Measurements from ENCODE around the gene GALNT18. TPM values are rescaled to one million over a fixed set of nuclear protein-coding genes. Genes with fewer than 3 reads are reported as not detected.
A peak's percentile ranks its signal among the peaks of the same experiment; 100 is the strongest.

Gene GALNT18
- polyA plus RNA-seq, 1 donor from 2014 or later, result 7.6 TPM

GRCh38 chr11:11454671-11455223, 167.1 kb downstream of the GALNT18 start:
- no peaks in the 10 kb centered on the region for H3K36me3 ChIP-seq (ENCODE audit: insufficient read depth, low read length)
- no peak overlapping the region for H3K9ac ChIP-seq (ENCODE audit: low read length)
- H3K9me3 ChIP-seq (ENCODE audit: low read length), result no peaks in the 10 kb centered on the region
- no peaks in the 10 kb centered on the region for H4K20me1 ChIP-seq (ENCODE audit: insufficient read depth)
- peak overlapping the region; percentile 13 for H3K4me3 ChIP-seq (ENCODE audit: low read length)
- H3K9me2 ChIP-seq (ENCODE audit: insufficient read depth, low read length), result no peaks in the 10 kb centered on the region
- TF ChIP-seq EZH2 (IDR thresholded peaks at IDR 0.05; ENCODE audit: borderline replicate concordance, insufficient read depth, low read length, poor library complexity, severe bottlenecking) (no peak), SMC3 (conservative IDR thresholded peaks at IDR 0.05; ENCODE audit: poor library complexity) (no peak), TAF1 (IDR thresholded peaks at IDR 0.05; ENCODE audit: low read depth) (no peak), POLR2AphosphoS5 (IDR thresholded peaks at IDR 0.05) (no peak), EP300 (conservative IDR thresholded peaks at IDR 0.05; ENCODE audit: poor library complexity, severe bottlenecking) (no peak), MXI1 (conservative IDR thresholded peaks at IDR 0.05; ENCODE audit: poor library complexity, severe bottlenecking) (no peak), RAD21 (conservative IDR thresholded peaks at IDR 0.05) (no peak)
- TF ChIP-seq, protein P1, sequence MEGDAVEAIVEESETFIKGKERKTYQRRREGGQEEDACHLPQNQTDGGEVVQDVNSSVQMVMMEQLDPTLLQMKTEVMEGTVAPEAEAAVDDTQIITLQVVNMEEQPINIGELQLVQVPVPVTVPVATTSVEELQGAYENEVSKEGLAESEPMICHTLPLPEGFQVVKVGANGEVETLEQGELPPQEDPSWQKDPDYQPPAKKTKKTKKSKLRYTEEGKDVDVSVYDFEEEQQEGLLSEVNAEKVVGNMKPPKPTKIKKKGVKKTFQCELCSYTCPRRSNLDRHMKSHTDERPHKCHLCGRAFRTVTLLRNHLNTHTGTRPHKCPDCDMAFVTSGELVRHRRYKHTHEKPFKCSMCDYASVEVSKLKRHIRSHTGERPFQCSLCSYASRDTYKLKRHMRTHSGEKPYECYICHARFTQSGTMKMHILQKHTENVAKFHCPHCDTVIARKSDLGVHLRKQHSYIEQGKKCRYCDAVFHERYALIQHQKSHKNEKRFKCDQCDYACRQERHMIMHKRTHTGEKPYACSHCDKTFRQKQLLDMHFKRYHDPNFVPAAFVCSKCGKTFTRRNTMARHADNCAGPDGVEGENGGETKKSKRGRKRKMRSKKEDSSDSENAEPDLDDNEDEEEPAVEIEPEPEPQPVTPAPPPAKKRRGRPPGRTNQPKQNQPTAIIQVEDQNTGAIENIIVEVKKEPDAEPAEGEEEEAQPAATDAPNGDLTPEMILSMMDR (IDR thresholded peaks at IDR 0.05; ENCODE audit: poor library complexity, severe bottlenecking), result no peak
- TF ChIP-seq, protein P2, sequence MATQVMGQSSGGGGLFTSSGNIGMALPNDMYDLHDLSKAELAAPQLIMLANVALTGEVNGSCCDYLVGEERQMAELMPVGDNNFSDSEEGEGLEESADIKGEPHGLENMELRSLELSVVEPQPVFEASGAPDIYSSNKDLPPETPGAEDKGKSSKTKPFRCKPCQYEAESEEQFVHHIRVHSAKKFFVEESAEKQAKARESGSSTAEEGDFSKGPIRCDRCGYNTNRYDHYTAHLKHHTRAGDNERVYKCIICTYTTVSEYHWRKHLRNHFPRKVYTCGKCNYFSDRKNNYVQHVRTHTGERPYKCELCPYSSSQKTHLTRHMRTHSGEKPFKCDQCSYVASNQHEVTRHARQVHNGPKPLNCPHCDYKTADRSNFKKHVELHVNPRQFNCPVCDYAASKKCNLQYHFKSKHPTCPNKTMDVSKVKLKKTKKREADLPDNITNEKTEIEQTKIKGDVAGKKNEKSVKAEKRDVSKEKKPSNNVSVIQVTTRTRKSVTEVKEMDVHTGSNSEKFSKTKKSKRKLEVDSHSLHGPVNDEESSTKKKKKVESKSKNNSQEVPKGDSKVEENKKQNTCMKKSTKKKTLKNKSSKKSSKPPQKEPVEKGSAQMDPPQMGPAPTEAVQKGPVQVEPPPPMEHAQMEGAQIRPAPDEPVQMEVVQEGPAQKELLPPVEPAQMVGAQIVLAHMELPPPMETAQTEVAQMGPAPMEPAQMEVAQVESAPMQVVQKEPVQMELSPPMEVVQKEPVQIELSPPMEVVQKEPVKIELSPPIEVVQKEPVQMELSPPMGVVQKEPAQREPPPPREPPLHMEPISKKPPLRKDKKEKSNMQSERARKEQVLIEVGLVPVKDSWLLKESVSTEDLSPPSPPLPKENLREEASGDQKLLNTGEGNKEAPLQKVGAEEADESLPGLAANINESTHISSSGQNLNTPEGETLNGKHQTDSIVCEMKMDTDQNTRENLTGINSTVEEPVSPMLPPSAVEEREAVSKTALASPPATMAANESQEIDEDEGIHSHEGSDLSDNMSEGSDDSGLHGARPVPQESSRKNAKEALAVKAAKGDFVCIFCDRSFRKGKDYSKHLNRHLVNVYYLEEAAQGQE (IDR thresholded peaks at IDR 0.05; ENCODE audit: borderline replicate concordance), result no peak
- H3K4me2 ChIP-seq (ENCODE audit: low read length), result no peak overlapping the region
- no peaks in the 10 kb centered on the region for H3F3A ChIP-seq (ENCODE audit: insufficient read depth, low read length, poor library complexity, severe bottlenecking)
- H3K79me2 ChIP-seq (replicated peaks; ENCODE audit: insufficient read depth, low read length), result no peaks in the 10 kb centered on the region
- no peaks in the 10 kb centered on the region for H3K27me3 ChIP-seq (ENCODE audit: insufficient read depth, low read depth, low read length)
- H2AFZ ChIP-seq (ENCODE audit: low read depth, low read length), result no peak overlapping the region
- no peak overlapping the region for H3K27ac ChIP-seq (ENCODE audit: low read length)

GRCh38 chr11:11451501-11452005, 170.3 kb downstream of the GALNT18 start:
- no peak overlapping the region for H2AFZ ChIP-seq (ENCODE audit: low read depth, low read length)
- no peak overlapping the region for H3K4me2 ChIP-seq (ENCODE audit: low read length)
- no peak overlapping the region for H3K4me3 ChIP-seq (ENCODE audit: low read length)
- H3K36me3 ChIP-seq (ENCODE audit: insufficient read depth, low read length), result no peaks in the 10 kb centered on the region
- no peaks in the 10 kb centered on the region for H3F3A ChIP-seq (ENCODE audit: insufficient read depth, low read length, poor library complexity, severe bottlenecking)
- H3K9me2 ChIP-seq (ENCODE audit: insufficient read depth, low read length), result no peaks in the 10 kb centered on the region
- no peaks in the 10 kb centered on the region for H4K20me1 ChIP-seq (ENCODE audit: insufficient read depth)
- TF ChIP-seq EP300 (conservative IDR thresholded peaks at IDR 0.05; ENCODE audit: poor library complexity, severe bottlenecking), result no peak
- TF ChIP-seq EZH2 (IDR thresholded peaks at IDR 0.05; ENCODE audit: borderline replicate concordance, insufficient read depth, low read length, poor library complexity, severe bottlenecking), result no peak
- TF ChIP-seq MXI1 (conservative IDR thresholded peaks at IDR 0.05; ENCODE audit: poor library complexity, severe bottlenecking), result no peak
- no peak for TF ChIP-seq TAF1 (IDR thresholded peaks at IDR 0.05; ENCODE audit: low read depth)
- TF ChIP-seq RAD21 (conservative IDR thresholded peaks at IDR 0.05), result no peak
- no peaks in the 10 kb centered on the region for H3K9me3 ChIP-seq (ENCODE audit: low read length)
- H3K79me2 ChIP-seq (replicated peaks; ENCODE audit: insufficient read depth, low read length), result no peaks in the 10 kb centered on the region
- no peak overlapping the region for H3K27ac ChIP-seq (ENCODE audit: low read length)
- no peaks in the 10 kb centered on the region for H3K27me3 ChIP-seq (ENCODE audit: insufficient read depth, low read depth, low read length)
- H3K9ac ChIP-seq (ENCODE audit: low read length), result no peak overlapping the region

All from neural cell (in vitro differentiated cells).